ENCODE results near the gene MFSD11. TPM values are rescaled to one million over a fixed set of nuclear protein-coding genes. Genes with fewer than 3 reads are reported as not detected.

The MFSD11 gene
- total RNA-seq, 1 experiment from 2014 or later: 24.9 TPM

- Histone ChIP-seq H3K27ac (ENCODE audit: low read depth, low read length) (no peak overlapping the region), H3K9ac (ENCODE audit: low read length) (no peak overlapping the region), H2AFZ (ENCODE audit: low read depth, low read length, poor library complexity, severe bottlenecking) (no peak overlapping the region), H4K20me1 (ENCODE audit: insufficient read depth) (peaks cover 4% of the 10 kb centered on the region; the same call in 1 of the 2 replicates), H3K27me3 (ENCODE audit: insufficient read depth, low read length) (no peaks in the 10 kb centered on the region), H3K4me2 (ENCODE audit: low read length) (no peak overlapping the region), H3K4me3 (replicated peaks in 1 of 2; ENCODE audit: low read depth in 1 of 2, low read length in 2 of 2) (no peak overlapping the region), H3K4me1 (ENCODE audit: control insufficient read depth in 1 of 2, insufficient read depth in 2 of 2, low read length in 2 of 2) (no peaks in the 10 kb centered on the region; a peak in 1 of 4 replicates), H3K36me3 (ENCODE audit: control insufficient read depth in 1 of 2, insufficient read depth in 2 of 2, low read length in 2 of 2) (peaks cover 69 to 83% of the 10 kb centered on the region in 2 experiments), H3K9me3 (ENCODE audit: control insufficient read depth in 1 of 2, insufficient read depth in 1 of 2, low read depth in 1 of 2, low read length in 2 of 2) (no peaks in the 10 kb centered on the region), H3K79me2 (ENCODE audit: insufficient read depth, low read length) (peaks cover 54% of the 10 kb centered on the region), H3K9me2 (ENCODE audit: insufficient read depth) (no peaks in the 10 kb centered on the region)
- ATAC-seq (no peak), DNase-seq (ENCODE audit: low read depth, low spot score) (no peak)
- intact Hi-C loops (cut with micrococcal nuclease): no loop called here
- BruUV-seq (replicated peaks): no TSS peak
- ChIA-PET POLR2A (interaction anchor here (2.9 kb wide), 1 partner anchor 8 kb away, joined by 8 read pairs; the partner anchor contains the start of genes JMJD6 and METTL23), RAD21 (ENCODE audit: low non-redundant PET in 1 of 2, low total read pairs in 2 of 2, uncharacterized antibody in 2 of 2, unreplicated experiment in 2 of 2) (no interaction called here), CTCF (interaction anchor here (0.9 to 2.5 kb wide), 2 partner anchors 14 to 195 kb away, joined by 3 to 9 read pairs; no protein-coding TSS in a partner anchor)
- no peak for TF ChIP-seq ELF1 (IDR thresholded peaks at IDR 0.05; ENCODE audit: borderline replicate concordance, low read depth)
- TF ChIP-seq EGR1 (IDR thresholded peaks at IDR 0.05; ENCODE audit: low read depth): no peak
- TF ChIP-seq EZH2 (IDR thresholded peaks at IDR 0.05): no peak
- TF ChIP-seq POLR2AphosphoS5 (IDR thresholded peaks at IDR 0.05; ENCODE audit: low read depth, low read length): no peak
- TF ChIP-seq POLR2A (IDR thresholded peaks at IDR 0.05; ENCODE audit: borderline replicate concordance, extremely low read depth, insufficient read depth, insufficient read length): no peak
- TF ChIP-seq ZBTB33 (IDR thresholded peaks at IDR 0.05; ENCODE audit: extremely low read depth, insufficient replicate concordance, low read length): no peak
These were observed 19.4 kb upstream of the MFSD11 start for GRCh38 chr17:76718516-76718915.

- peaks cover 2% of the 10 kb centered on the region; the same call in 1 of the 2 replicates for H4K20me1 ChIP-seq (ENCODE audit: insufficient read depth)
- no peak for TF ChIP-seq ZBTB33 (IDR thresholded peaks at IDR 0.05; ENCODE audit: extremely low read depth, insufficient replicate concordance, low read length)
- TF ChIP-seq ZFX (IDR thresholded peaks at IDR 0.05): no peak
- TF ChIP-seq SRF (IDR thresholded peaks at IDR 0.05; ENCODE audit: low read depth): no peak
- TF ChIP-seq YY1 (IDR thresholded peaks at IDR 0.05; ENCODE audit: extremely low read depth, insufficient replicate concordance, low read depth, low read length): no peak
- no peak overlapping the region for H3K9ac ChIP-seq (ENCODE audit: low read length)
- no peak overlapping the region for H3K4me3 ChIP-seq (replicated peaks in 1 of 2; ENCODE audit: low read depth in 1 of 2, low read length in 2 of 2)
- H3K9me3 ChIP-seq (ENCODE audit: control insufficient read depth in 1 of 2, insufficient read depth in 1 of 2, low read depth in 1 of 2, low read length in 2 of 2): no peaks in the 10 kb centered on the region
- no peaks in the 10 kb centered on the region for H3K27me3 ChIP-seq (ENCODE audit: insufficient read depth, low read length)
- no peak for ATAC-seq
- BruUV-seq (replicated peaks): no TSS peak
- H3K4me2 ChIP-seq (ENCODE audit: low read length): no peak overlapping the region
- ChIA-PET RAD21 (ENCODE audit: low non-redundant PET in 1 of 2, low total read pairs in 2 of 2, uncharacterized antibody in 2 of 2, unreplicated experiment in 2 of 2) (no interaction called here), POLR2A (interaction anchor here (0.9 kb wide), 1 partner anchor 9 kb away, joined by 3 read pairs; the partner anchor contains the start of gene MXRA7), CTCF (no interaction called here)
- no peak overlapping the region for H3K27ac ChIP-seq (ENCODE audit: low read depth, low read length)
- intact Hi-C loops (cut with micrococcal nuclease): no loop called here
- H3K36me3 ChIP-seq (ENCODE audit: control insufficient read depth in 1 of 2, insufficient read depth in 2 of 2, low read length in 2 of 2): peaks cover 77 to 88% of the 10 kb centered on the region in 2 experiments
- no peak overlapping the region for H2AFZ ChIP-seq (ENCODE audit: low read depth, low read length, poor library complexity, severe bottlenecking)
- DNase-seq (ENCODE audit: low read depth, low spot score): no peak
- no peaks in the 10 kb centered on the region for H3K9me2 ChIP-seq (ENCODE audit: insufficient read depth)
- peaks cover 65% of the 10 kb centered on the region for H3K79me2 ChIP-seq (ENCODE audit: insufficient read depth, low read length)
- peaks cover 2 to 5% of the 10 kb centered on the region in 2 experiments for H3K4me1 ChIP-seq (ENCODE audit: control insufficient read depth in 1 of 2, insufficient read depth in 2 of 2, low read length in 2 of 2)
These were observed 17.7 kb upstream of the MFSD11 start for GRCh38 chr17:76720211-76720610.

Measured in HCT116 (cell line).